Measurements from ENCODE around the gene BRD3.

BRD3 gene

DNA sequence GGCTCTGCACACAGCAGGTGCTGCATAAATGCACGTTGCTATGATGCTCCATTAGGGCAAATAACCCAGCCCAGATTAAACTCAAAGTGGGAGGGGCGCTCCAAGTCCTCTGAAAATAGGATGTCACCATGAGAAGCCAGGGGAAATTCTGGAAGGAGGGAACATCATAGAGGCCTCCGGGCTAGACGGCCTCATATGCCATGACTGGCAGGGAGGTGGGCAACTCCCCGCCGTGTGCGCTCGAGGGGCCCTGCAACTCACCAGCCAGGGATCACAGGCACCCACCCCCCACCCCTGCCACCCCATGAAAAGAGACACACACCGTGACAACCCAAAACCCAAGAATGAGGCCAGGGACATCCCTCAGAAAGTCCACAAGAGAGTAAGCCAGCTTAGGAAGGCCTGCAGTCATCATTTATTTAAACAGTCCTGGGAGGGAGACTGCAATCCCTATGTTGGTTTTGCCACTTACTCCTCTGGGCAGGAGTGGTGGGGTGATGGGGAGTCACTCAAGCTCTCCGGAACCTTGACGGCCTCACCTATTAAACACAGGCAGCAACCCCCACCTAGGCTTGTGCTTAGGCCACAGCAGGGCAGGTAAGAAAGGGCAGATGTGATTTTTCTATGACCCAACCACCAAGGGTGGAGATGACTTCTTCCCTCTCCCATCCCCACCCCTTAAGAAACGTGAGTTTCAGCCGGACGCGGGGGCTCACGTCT, 79.7 kb downstream of the BRD3 start:
- no peak for TF ChIP-seq CTCF (IDR thresholded peaks at IDR 0.05; ENCODE audit: borderline replicate concordance, insufficient read depth, low read depth, low read length)
- no peak overlapping the region for H3K4me3 ChIP-seq (ENCODE audit: low read depth, low read length)

GRCh38 chr9:133987446-133987788, 80.4 kb downstream of the BRD3 start:
- no peak for TF ChIP-seq CTCF (IDR thresholded peaks at IDR 0.05; ENCODE audit: borderline replicate concordance, insufficient read depth, low read depth, low read length)
- H3K4me3 ChIP-seq (ENCODE audit: low read depth, low read length), result no peak overlapping the region

GRCh38 chr9:133986774-133987445, 80.9 kb downstream of the BRD3 start:
- no peak overlapping the region for H3K4me3 ChIP-seq (ENCODE audit: low read depth, low read length)
- no peak for TF ChIP-seq CTCF (IDR thresholded peaks at IDR 0.05; ENCODE audit: borderline replicate concordance, insufficient read depth, low read depth, low read length)

- no peak for TF ChIP-seq CTCF (IDR thresholded peaks at IDR 0.05; ENCODE audit: borderline replicate concordance, insufficient read depth, low read depth, low read length)
- no peak overlapping the region for H3K4me3 ChIP-seq (ENCODE audit: low read depth, low read length)
Measured at GRCh38 chr9:133986061-133986460, 81.8 kb downstream of the BRD3 start.

DNA sequence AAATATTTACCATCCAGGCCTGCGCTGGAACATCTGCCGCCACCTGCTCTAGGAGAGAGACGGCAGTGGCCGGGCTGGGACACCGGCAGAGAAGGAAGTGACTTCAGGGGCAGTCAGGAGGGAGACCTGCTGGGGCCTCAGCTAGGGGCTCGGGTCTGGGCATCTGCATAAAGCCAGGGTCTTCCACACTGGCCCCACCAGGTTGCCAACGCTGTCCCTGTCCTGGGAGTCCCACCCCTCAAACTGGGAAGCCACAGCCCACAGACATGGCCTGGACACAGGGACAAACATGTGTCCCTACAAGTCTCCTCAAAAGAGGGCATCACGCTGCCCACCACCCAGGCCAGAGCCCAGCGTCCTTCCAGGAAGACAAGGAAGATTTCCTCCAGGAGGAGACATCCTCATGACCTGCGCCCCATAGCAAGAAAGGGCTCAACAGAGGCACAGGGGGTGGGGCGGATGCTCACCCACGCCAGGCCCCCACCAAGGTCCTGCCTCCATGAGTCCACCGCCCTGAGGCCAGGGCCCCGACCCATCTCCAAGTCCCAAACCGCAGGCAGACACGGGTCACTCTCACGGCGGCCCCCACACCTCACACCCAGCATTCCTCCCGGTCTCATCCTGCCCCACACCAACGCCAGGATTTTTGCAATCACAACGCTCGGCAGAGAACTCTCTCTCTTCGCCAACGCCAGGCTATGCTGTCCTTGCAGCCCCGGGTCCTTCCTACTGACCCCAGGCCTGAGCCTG, 84.7 kb downstream of the BRD3 start:
- no peak for TF ChIP-seq CTCF (IDR thresholded peaks at IDR 0.05; ENCODE audit: borderline replicate concordance, insufficient read depth, low read depth, low read length)
- no peak overlapping the region for H3K4me3 ChIP-seq (ENCODE audit: low read depth, low read length)

DNA sequence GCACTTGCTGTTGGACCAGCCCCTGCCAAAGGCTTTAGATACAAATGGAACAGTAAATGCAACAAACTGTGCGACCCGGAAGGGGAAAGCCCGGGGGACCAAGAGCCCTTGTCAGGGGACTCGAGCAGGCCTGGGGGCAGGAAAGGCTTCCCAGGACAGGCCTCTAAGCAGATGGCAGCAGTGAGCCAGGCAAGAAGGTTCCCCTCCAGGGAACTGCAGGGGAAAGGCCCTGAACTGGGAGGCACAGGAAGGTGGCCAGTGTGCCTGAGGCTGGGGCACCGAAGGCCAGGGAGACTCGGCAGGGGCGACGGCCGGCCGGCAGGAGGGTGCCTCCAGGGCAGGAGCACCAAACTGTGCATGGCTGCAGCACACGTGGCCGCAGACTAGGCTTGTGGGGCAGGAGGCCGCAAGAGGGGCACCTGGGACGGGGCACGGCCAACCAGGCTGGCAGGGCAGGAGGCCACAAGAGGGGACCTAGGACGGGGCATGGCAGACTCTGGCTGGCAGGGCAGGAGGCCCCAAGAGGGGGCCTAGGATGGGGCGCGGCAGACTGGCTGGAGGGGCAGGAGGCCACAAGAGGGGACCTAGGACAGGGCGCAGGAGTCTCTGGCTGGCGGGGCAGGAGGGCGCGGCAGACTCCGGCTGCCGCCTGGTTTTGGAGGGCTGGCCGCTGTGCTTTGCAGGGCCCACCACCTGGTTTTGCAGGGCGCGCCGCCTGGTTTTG, 85.7 kb downstream of the BRD3 start:
- no peak for TF ChIP-seq CTCF (IDR thresholded peaks at IDR 0.05; ENCODE audit: borderline replicate concordance, insufficient read depth, low read depth, low read length)
- no peak overlapping the region for H3K4me3 ChIP-seq (ENCODE audit: low read depth, low read length)

Measured in GM12875 (cell line).